WTC11 (cell line): ENCODE data around the gene ALX4. TPM values are rescaled to one million over a fixed set of nuclear protein-coding genes. Genes with fewer than 3 reads are reported as not detected.

Experiments used
- ATAC-seq: fragments of 200-7000 bp; cut with Tn5 transposase; 2 replicates; pipeline ENCODE4 v1.10.0; 2021; ENCODE audit warnings: mild to moderate bottlenecking, moderate library complexity
- CTCF ChIA-PET: fragments of 300-600 bp; sonication (Branson Sonifier 250); formaldehyde crosslinking; loops from one replicate; lab custom pipeline; 2021; ENCODE audit warnings: antibody characterized with exemption; lab: Charles Lee
- POLR2A ChIA-PET: fragments of 350-600 bp; sonication (Branson Sonifier 250); formaldehyde crosslinking; loops from one replicate; lab custom pipeline; 2021; ENCODE audit warnings: antibody characterized with exemption; lab: Charles Lee
- DNase-seq: peaks from one replicate; pipeline ENCODE4 v3.0.0; 2021; ENCODE audit warnings: low spot score
- H3K27ac Mint-ChIP-seq: 2 replicates; pipeline ENCODE4 v1.8.0; 2021; ENCODE audit warnings: mixed read lengths
- H3K27me3 Mint-ChIP-seq: 2 replicates; pipeline ENCODE4 v1.8.0; 2021; ENCODE audit warnings: low read depth, mild to moderate bottlenecking, moderate library complexity, mixed read lengths
- H3K36me3 Mint-ChIP-seq: 2 replicates; pipeline ENCODE4 v1.8.0; 2021; ENCODE audit warnings: mixed read lengths
- H3K4me1 Mint-ChIP-seq: 2 replicates; pipeline ENCODE4 v1.8.0; 2022; ENCODE audit warnings: mixed read lengths
- H3K4me3 Mint-ChIP-seq: 2 replicates; pipeline ENCODE4 v1.8.0; 2021; ENCODE audit warnings: mild to moderate bottlenecking, moderate library complexity, mixed read lengths
- H3K9me3 Mint-ChIP-seq: 2 replicates; pipeline ENCODE4 v1.8.0; 2021; ENCODE audit warnings: mixed read lengths
- FOXP1 ChIP-seq: sonication (generic); formaldehyde crosslinking; IDR thresholded peaks from 2 replicates; pipeline ENCODE4 v1.8.0; 2022; ENCODE audit warnings: missing genetic modification reagents, mild to moderate bottlenecking, moderate library complexity, borderline replicate concordance
- HMGA2 ChIP-seq: fragments of 250-450 bp; sonication (Bioruptor Pico); IDR thresholded peaks from 2 replicates; pipeline ENCODE4 v1.4.0; 2021; ENCODE audit warnings: mild to moderate bottlenecking, moderate library complexity
- ZBTB21 ChIP-seq: sonication (generic); formaldehyde crosslinking; IDR thresholded peaks from 2 replicates; pipeline ENCODE4 v1.8.1; 2023; ENCODE audit warnings: mild to moderate bottlenecking, missing genetic modification reagents, borderline replicate concordance
- total RNA-seq: library from RNA; stranded (reverse); gene quantifications from 3 replicates; pipeline ENCODE4 v1.2.3, GENCODE V29; 2021
- TF ChIP-seq, protein P1 (sequence below): sonication (generic); formaldehyde crosslinking; IDR thresholded peaks from 2 replicates; pipeline ENCODE4 v1.8.1; 2022; ENCODE audit warnings: mild to moderate bottlenecking, moderate library complexity, missing genetic modification reagents
- TF ChIP-seq, protein P2 (sequence below): sonication (generic); formaldehyde crosslinking; IDR thresholded peaks from 2 replicates; pipeline ENCODE4 v1.8.0; 2022; ENCODE audit warnings: missing genetic modification reagents
- TF ChIP-seq, protein P3 (sequence below): sonication (generic); formaldehyde crosslinking; IDR thresholded peaks from 2 replicates; pipeline ENCODE4 v1.8.0; 2022; ENCODE audit warnings: mild to moderate bottlenecking, missing genetic modification reagents
- TF ChIP-seq, protein P4 (sequence below): sonication (generic); formaldehyde crosslinking; IDR thresholded peaks from 2 replicates; pipeline ENCODE4 v1.8.1; 2023; ENCODE audit warnings: mild to moderate bottlenecking, moderate library complexity, missing genetic modification reagents
- TF ChIP-seq, protein P5 (sequence below): sonication (generic); formaldehyde crosslinking; IDR thresholded peaks from 2 replicates; pipeline ENCODE4 v1.8.0; 2023; ENCODE audit warnings: missing genetic modification reagents
- TF ChIP-seq, protein P6 (sequence below): sonication (generic); formaldehyde crosslinking; IDR thresholded peaks from 2 replicates; pipeline ENCODE4 v1.8.1; 2022; ENCODE audit warnings: mild to moderate bottlenecking, missing genetic modification reagents, moderate library complexity, borderline replicate concordance

The ALX4 gene
- total RNA-seq, 1 experiment from 2014 or later, result not detected

DNA sequence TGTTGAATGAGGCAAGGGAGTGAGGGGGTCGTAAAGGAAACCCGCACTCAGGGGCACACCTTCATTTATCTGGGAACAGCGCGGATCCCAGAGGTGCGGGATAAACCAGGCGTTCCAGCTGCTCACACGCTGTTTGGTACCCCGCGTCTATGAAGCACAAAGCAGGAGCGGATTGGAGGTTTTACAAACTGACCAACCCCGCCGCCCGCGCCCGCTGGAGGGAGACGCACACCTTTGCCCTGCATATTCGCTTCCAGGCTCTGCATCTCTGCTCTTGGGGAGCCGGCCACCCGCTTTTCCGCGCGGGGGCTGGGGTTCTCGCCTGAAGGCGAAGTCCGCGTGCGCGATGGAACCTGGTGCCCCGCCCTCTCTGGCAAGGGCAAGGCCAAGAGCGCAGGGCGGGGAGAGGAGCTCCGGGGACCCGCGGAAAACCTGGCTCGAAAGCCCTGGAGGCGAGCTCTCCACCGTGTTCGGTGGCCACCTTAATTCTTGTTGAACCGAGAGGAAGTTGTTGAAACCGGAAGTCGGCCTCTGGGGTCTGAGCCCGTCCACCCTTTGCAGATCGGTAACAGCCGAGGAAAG lies 6.8 kb upstream of the ALX4 start:
- H3K4me3 Mint-ChIP-seq, result peak overlapping the region; percentile 61
- TF ChIP-seq, protein P1, sequence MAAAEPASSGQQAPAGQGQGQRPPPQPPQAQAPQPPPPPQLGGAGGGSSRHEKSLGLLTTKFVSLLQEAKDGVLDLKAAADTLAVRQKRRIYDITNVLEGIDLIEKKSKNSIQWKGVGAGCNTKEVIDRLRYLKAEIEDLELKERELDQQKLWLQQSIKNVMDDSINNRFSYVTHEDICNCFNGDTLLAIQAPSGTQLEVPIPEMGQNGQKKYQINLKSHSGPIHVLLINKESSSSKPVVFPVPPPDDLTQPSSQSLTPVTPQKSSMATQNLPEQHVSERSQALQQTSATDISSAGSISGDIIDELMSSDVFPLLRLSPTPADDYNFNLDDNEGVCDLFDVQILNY, result 0 out of 2 replicates have a peak, but pooled peaks have one; percentile 36
- TF ChIP-seq, protein P2, sequence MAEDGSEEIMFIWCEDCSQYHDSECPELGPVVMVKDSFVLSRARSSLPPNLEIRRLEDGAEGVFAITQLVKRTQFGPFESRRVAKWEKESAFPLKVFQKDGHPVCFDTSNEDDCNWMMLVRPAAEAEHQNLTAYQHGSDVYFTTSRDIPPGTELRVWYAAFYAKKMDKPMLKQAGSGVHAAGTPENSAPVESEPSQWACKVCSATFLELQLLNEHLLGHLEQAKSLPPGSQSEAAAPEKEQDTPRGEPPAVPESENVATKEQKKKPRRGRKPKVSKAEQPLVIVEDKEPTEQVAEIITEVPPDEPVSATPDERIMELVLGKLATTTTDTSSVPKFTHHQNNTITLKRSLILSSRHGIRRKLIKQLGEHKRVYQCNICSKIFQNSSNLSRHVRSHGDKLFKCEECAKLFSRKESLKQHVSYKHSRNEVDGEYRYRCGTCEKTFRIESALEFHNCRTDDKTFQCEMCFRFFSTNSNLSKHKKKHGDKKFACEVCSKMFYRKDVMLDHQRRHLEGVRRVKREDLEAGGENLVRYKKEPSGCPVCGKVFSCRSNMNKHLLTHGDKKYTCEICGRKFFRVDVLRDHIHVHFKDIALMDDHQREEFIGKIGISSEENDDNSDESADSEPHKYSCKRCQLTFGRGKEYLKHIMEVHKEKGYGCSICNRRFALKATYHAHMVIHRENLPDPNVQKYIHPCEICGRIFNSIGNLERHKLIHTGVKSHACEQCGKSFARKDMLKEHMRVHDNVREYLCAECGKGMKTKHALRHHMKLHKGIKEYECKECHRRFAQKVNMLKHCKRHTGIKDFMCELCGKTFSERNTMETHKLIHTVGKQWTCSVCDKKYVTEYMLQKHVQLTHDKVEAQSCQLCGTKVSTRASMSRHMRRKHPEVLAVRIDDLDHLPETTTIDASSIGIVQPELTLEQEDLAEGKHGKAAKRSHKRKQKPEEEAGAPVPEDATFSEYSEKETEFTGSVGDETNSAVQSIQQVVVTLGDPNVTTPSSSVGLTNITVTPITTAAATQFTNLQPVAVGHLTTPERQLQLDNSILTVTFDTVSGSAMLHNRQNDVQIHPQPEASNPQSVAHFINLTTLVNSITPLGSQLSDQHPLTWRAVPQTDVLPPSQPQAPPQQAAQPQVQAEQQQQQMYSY (CRISPR knock-in tag), result peak; percentile 97
- TF ChIP-seq, protein P3, sequence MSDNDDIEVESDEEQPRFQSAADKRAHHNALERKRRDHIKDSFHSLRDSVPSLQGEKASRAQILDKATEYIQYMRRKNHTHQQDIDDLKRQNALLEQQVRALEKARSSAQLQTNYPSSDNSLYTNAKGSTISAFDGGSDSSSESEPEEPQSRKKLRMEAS, result 0 out of 2 replicates have a peak, but pooled peaks have one; percentile 24
- TF ChIP-seq FOXP1 (CRISPR knock-in tag), result no peak
- TF ChIP-seq, all 79 proteins: peak for 3
- ChIA-PET POLR2A (interaction anchor here (1.3 to 1.4 kb wide), 2 partner anchors 11 to 17 kb away, joined by 5 to 6 read pairs; no protein-coding TSS in a partner anchor), CTCF (interaction anchor here (1.0 to 2.2 kb wide), 7 partner anchors 9 to 240 kb away, joined by 3 to 10 read pairs (median 6); no protein-coding TSS in a partner anchor)
- H3K27ac Mint-ChIP-seq, result no peak overlapping the region
- peaks cover 100% of the 10 kb centered on the region for H3K27me3 Mint-ChIP-seq
- H3K4me1 Mint-ChIP-seq, result peaks cover 58% of the 10 kb centered on the region
- ATAC-seq, result peak; percentile 36
- peaks cover 4% of the 10 kb centered on the region for H3K36me3 Mint-ChIP-seq
- peak; percentile 73 for DNase-seq
- no peaks in the 10 kb centered on the region for H3K9me3 Mint-ChIP-seq

DNA sequence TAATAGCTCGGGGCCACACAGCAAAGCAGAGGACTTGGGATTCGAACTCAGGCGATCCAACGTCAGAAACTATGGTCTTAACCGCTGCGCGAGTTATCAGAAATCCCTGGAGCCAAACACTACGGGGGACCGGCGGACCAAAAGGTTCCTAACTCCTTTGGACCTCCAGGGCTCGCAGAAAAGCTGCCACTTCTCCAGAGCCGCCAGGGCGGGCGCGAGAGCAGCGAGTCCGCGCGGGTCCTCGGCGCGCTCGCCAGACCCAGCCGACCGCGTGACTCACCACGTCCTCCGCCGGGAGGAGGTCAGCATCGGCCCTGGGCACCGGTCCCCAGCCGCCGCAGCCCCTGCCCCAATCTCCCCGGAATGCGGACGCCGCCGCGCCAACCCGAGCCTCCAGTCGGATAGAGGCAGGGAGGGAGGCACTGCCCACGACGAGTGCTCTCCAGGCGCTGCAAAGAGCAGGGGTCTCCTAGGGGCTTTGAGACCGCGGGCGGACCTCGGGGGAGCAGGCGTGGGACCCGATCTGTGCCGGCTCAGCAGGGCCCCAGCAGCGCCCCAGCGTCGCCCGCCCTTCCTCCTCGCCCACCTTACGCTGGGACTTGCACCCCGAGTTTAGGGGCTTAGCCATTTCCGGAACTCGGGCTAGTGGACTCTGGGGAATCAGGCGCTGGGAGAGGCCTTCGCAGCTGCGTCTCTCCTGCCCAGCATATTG lies 6.2 kb upstream of the ALX4 start:
- Mint-ChIP-seq H3K27me3 (peaks cover 100% of the 10 kb centered on the region), H3K4me1 (peaks cover 63% of the 10 kb centered on the region)
- no peak for ATAC-seq
- no peak for TF ChIP-seq ZBTB21 (CRISPR knock-in tag)
- TF ChIP-seq, protein P3, result 0 out of 2 replicates have a peak, but pooled peaks have one; percentile 18
- no peak for TF ChIP-seq HMGA2 (CRISPR knock-in tag)
- TF ChIP-seq, protein P4, sequence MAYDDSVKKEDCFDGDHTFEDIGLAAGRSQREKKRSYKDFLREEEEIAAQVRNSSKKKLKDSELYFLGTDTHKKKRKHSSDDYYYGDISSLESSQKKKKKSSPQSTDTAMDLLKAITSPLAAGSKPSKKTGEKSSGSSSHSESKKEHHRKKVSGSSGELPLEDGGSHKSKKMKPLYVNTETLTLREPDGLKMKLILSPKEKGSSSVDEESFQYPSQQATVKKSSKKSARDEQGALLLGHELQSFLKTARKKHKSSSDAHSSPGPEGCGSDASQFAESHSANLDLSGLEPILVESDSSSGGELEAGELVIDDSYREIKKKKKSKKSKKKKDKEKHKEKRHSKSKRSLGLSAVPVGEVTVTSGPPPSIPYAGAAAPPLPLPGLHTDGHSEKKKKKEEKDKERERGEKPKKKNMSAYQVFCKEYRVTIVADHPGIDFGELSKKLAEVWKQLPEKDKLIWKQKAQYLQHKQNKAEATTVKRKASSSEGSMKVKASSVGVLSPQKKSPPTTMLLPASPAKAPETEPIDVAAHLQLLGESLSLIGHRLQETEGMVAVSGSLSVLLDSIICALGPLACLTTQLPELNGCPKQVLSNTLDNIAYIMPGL, result no peak
- TF ChIP-seq, protein P5, sequence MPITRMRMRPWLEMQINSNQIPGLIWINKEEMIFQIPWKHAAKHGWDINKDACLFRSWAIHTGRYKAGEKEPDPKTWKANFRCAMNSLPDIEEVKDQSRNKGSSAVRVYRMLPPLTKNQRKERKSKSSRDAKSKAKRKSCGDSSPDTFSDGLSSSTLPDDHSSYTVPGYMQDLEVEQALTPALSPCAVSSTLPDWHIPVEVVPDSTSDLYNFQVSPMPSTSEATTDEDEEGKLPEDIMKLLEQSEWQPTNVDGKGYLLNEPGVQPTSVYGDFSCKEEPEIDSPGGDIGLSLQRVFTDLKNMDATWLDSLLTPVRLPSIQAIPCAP (CRISPR knock-in tag), result no peak
- TF ChIP-seq, protein P6, sequence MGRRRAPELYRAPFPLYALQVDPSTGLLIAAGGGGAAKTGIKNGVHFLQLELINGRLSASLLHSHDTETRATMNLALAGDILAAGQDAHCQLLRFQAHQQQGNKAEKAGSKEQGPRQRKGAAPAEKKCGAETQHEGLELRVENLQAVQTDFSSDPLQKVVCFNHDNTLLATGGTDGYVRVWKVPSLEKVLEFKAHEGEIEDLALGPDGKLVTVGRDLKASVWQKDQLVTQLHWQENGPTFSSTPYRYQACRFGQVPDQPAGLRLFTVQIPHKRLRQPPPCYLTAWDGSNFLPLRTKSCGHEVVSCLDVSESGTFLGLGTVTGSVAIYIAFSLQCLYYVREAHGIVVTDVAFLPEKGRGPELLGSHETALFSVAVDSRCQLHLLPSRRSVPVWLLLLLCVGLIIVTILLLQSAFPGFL (CRISPR knock-in tag), result no peak
- TF ChIP-seq, all 79 proteins: peak for 1
- peak overlapping the region; percentile 61 for H3K4me3 Mint-ChIP-seq
- POLR2A ChIA-PET, result interaction anchor here (1.3 to 1.4 kb wide), 2 partner anchors 10 to 18 kb away, joined by 5 to 6 read pairs; no protein-coding TSS in a partner anchor
- peaks cover 4% of the 10 kb centered on the region for H3K36me3 Mint-ChIP-seq
- CTCF ChIA-PET, result interaction anchor here (1.0 to 2.2 kb wide), 7 partner anchors 8 to 241 kb away, joined by 3 to 10 read pairs (median 6); no protein-coding TSS in a partner anchor
- H3K27ac Mint-ChIP-seq, result no peak overlapping the region
- no peak for DNase-seq
- H3K9me3 Mint-ChIP-seq, result no peaks in the 10 kb centered on the region
